ENCODE data around the gene MTHFSD. TPM values are rescaled to one million over a fixed set of nuclear protein-coding genes. Genes with fewer than 3 reads are reported as not detected.
"Not testable (repeated sequence)": the region's sequence is repeated elsewhere in the genome, so short reads cannot be mapped to it uniquely, and the experiment has no call there.

MTHFSD gene
- total RNA-seq, 1 donor from 2014 or later, result 7.1 TPM

- no peak for TF ChIP-seq CTCF (conservative IDR thresholded peaks at IDR 0.05; ENCODE audit: low read depth, low read length)
- no peak overlapping the region for H3K4me3 ChIP-seq (ENCODE audit: low read depth, low read length)
- no peak for DNase-seq (ENCODE audit: low read depth)
These were observed 42.3 kb upstream of the MTHFSD start for GRCh38 chr16:86597126-86597879.

GRCh38 chr16:86595983-86596605, 41.1 kb upstream of the MTHFSD start:
- H3K4me3 ChIP-seq (ENCODE audit: low read depth, low read length), result no peak overlapping the region
- no peak for DNase-seq (ENCODE audit: low read depth)
- no peak for TF ChIP-seq CTCF (conservative IDR thresholded peaks at IDR 0.05; ENCODE audit: low read depth, low read length)

- no peak overlapping the region for H3K4me3 ChIP-seq (ENCODE audit: low read depth, low read length)
- no peak for TF ChIP-seq CTCF (conservative IDR thresholded peaks at IDR 0.05; ENCODE audit: low read depth, low read length)
- DNase-seq (ENCODE audit: low read depth), result no peak
These were observed 39.7 kb upstream of the MTHFSD start for GRCh38 chr16:86594721-86595120.

- no peak for TF ChIP-seq CTCF (conservative IDR thresholded peaks at IDR 0.05; ENCODE audit: low read depth, low read length)
- DNase-seq (ENCODE audit: low read depth), result no peak
- H3K4me3 ChIP-seq (ENCODE audit: low read depth, low read length), result no peak overlapping the region
These were observed 39.0 kb upstream of the MTHFSD start for GRCh38 chr16:86593913-86594620.

- H3K4me3 ChIP-seq (ENCODE audit: low read depth, low read length), result no peak overlapping the region
- no peak for TF ChIP-seq CTCF (conservative IDR thresholded peaks at IDR 0.05; ENCODE audit: low read depth, low read length)
- DNase-seq (ENCODE audit: low read depth), result no peak
These were observed 36.2 kb upstream of the MTHFSD start for GRCh38 chr16:86591270-86591669.

- DNase-seq (ENCODE audit: low read depth), result no peak
- no peak overlapping the region for H3K4me3 ChIP-seq (ENCODE audit: low read depth, low read length)
- TF ChIP-seq CTCF (conservative IDR thresholded peaks at IDR 0.05; ENCODE audit: low read depth, low read length), result no peak
These were observed 35.6 kb upstream of the MTHFSD start for GRCh38 chr16:86590501-86591144.

- not testable (repeated sequence) for DNase-seq (ENCODE audit: low read depth)
These were observed 32.9 kb upstream of the MTHFSD start for GRCh38 chr16:86587955-86588354.

More at GRCh38 chr16:86587955-86588354, 32.9 kb upstream of the MTHFSD start:
- not testable (repeated sequence) for H3K4me3 ChIP-seq (ENCODE audit: low read depth, low read length)

Data from epithelial cell of proximal tubule (primary cell).